Measurements from ENCODE around the gene ATP6V1G1.

- TF ChIP-seq EZH2 (optimal IDR thresholded peaks at IDR 0.05; ENCODE audit: low read depth, low read length) (no peak), CTCF (IDR thresholded peaks at IDR 0.05; ENCODE audit: low read length) (no peak), EZH2phosphoT487 (IDR thresholded peaks at IDR 0.05; ENCODE audit: low read length) (no peak)
These were observed 6.6 kb downstream of the ATP6V1G1 start for GRCh38 chr9:114594136-114594535.

Measured in MM.1S (cell line).